ENCODE measurements around the gene OR1L8. TPM values are rescaled to one million over a fixed set of nuclear protein-coding genes. Genes with fewer than 3 reads are reported as not detected.
"Not testable (repeated sequence)": the region's sequence is repeated elsewhere in the genome, so short reads cannot be mapped to it uniquely, and the experiment has no call there.

The OR1L8 gene
- polyA plus RNA-seq, 1 donor from 2014 or later, result 0.73 TPM

DNA sequence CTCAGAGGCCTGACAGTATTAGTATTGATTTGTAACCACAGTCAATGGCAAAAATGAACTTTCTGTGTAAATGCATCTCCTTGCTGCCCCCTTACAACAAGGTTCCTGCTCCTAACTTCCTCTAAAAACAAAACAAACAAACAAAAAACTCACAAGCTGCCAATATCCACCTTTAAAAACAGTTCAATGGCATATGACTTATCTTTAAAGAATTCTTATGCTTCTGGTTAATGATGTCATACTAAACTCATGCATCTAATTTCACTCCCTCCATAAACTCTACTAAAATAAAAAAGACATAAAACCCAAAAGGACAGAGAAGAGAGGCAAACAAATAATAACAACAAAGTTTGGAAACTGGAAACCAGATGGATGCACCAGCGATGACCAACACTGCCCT, 47.0 kb downstream of the OR1L8 start:
- H3K4me3 ChIP-seq (ENCODE audit: low read length), result no peak overlapping the region
- no peaks in the 10 kb centered on the region for H3F3A ChIP-seq (ENCODE audit: insufficient read depth, low read length, poor library complexity, severe bottlenecking)
- no peak for TF ChIP-seq TAF1 (IDR thresholded peaks at IDR 0.05; ENCODE audit: low read depth)
- TF ChIP-seq MXI1 (conservative IDR thresholded peaks at IDR 0.05; ENCODE audit: poor library complexity, severe bottlenecking), result no peak
- TF ChIP-seq, protein P1, sequence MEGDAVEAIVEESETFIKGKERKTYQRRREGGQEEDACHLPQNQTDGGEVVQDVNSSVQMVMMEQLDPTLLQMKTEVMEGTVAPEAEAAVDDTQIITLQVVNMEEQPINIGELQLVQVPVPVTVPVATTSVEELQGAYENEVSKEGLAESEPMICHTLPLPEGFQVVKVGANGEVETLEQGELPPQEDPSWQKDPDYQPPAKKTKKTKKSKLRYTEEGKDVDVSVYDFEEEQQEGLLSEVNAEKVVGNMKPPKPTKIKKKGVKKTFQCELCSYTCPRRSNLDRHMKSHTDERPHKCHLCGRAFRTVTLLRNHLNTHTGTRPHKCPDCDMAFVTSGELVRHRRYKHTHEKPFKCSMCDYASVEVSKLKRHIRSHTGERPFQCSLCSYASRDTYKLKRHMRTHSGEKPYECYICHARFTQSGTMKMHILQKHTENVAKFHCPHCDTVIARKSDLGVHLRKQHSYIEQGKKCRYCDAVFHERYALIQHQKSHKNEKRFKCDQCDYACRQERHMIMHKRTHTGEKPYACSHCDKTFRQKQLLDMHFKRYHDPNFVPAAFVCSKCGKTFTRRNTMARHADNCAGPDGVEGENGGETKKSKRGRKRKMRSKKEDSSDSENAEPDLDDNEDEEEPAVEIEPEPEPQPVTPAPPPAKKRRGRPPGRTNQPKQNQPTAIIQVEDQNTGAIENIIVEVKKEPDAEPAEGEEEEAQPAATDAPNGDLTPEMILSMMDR (IDR thresholded peaks at IDR 0.05; ENCODE audit: poor library complexity, severe bottlenecking), result no peak
- TF ChIP-seq, protein P2, sequence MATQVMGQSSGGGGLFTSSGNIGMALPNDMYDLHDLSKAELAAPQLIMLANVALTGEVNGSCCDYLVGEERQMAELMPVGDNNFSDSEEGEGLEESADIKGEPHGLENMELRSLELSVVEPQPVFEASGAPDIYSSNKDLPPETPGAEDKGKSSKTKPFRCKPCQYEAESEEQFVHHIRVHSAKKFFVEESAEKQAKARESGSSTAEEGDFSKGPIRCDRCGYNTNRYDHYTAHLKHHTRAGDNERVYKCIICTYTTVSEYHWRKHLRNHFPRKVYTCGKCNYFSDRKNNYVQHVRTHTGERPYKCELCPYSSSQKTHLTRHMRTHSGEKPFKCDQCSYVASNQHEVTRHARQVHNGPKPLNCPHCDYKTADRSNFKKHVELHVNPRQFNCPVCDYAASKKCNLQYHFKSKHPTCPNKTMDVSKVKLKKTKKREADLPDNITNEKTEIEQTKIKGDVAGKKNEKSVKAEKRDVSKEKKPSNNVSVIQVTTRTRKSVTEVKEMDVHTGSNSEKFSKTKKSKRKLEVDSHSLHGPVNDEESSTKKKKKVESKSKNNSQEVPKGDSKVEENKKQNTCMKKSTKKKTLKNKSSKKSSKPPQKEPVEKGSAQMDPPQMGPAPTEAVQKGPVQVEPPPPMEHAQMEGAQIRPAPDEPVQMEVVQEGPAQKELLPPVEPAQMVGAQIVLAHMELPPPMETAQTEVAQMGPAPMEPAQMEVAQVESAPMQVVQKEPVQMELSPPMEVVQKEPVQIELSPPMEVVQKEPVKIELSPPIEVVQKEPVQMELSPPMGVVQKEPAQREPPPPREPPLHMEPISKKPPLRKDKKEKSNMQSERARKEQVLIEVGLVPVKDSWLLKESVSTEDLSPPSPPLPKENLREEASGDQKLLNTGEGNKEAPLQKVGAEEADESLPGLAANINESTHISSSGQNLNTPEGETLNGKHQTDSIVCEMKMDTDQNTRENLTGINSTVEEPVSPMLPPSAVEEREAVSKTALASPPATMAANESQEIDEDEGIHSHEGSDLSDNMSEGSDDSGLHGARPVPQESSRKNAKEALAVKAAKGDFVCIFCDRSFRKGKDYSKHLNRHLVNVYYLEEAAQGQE (IDR thresholded peaks at IDR 0.05; ENCODE audit: borderline replicate concordance), result no peak
- no peak for TF ChIP-seq POLR2AphosphoS5 (IDR thresholded peaks at IDR 0.05)
- TF ChIP-seq SMC3 (conservative IDR thresholded peaks at IDR 0.05; ENCODE audit: poor library complexity), result no peak
- no peak for TF ChIP-seq EP300 (conservative IDR thresholded peaks at IDR 0.05; ENCODE audit: poor library complexity, severe bottlenecking)
- TF ChIP-seq RAD21 (conservative IDR thresholded peaks at IDR 0.05), result no peak
- no peak for TF ChIP-seq EZH2 (IDR thresholded peaks at IDR 0.05; ENCODE audit: borderline replicate concordance, insufficient read depth, low read length, poor library complexity, severe bottlenecking)
- no peaks in the 10 kb centered on the region for H3K9me2 ChIP-seq (ENCODE audit: insufficient read depth, low read length)
- H3K4me2 ChIP-seq (ENCODE audit: low read length), result no peak overlapping the region
- no peaks in the 10 kb centered on the region for H3K79me2 ChIP-seq (replicated peaks; ENCODE audit: insufficient read depth, low read length)
- no peak overlapping the region for H3K9ac ChIP-seq (ENCODE audit: low read length)
- H3K27me3 ChIP-seq (ENCODE audit: insufficient read depth, low read depth, low read length), result no peaks in the 10 kb centered on the region
- H3K9me3 ChIP-seq (ENCODE audit: low read length), result peaks cover 4% of the 10 kb centered on the region
- H2AFZ ChIP-seq (ENCODE audit: low read depth, low read length), result no peak overlapping the region
- no peaks in the 10 kb centered on the region for H4K20me1 ChIP-seq (ENCODE audit: insufficient read depth)
- H3K36me3 ChIP-seq (ENCODE audit: insufficient read depth, low read length), result no peaks in the 10 kb centered on the region
- no peak overlapping the region for H3K27ac ChIP-seq (ENCODE audit: low read length)

DNA sequence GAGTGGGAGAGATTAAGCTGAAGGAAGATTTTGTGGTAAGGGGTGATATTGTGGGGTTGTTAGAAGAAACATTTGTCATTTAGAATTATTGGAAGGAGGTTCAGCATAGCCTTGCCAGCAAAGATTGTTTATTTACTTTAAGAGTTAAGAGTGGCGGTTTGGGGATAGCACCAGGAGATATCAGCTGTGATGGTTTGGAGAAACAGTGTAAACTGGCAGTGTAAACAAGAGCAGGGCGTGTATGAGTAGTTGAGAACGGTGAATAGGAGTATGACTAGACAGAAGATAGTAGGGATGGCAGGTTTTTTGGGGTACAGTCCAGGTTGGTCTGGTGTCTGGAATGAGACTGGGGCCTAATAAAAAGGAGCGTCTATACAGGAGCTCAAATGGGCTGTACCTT, 52.0 kb downstream of the OR1L8 start:
- not testable (repeated sequence) for H4K20me1 ChIP-seq (ENCODE audit: insufficient read depth); H3F3A ChIP-seq (ENCODE audit: insufficient read depth, low read length, poor library complexity, severe bottlenecking); H2AFZ ChIP-seq (ENCODE audit: low read depth, low read length); H3K27me3 ChIP-seq (ENCODE audit: insufficient read depth, low read depth, low read length); H3K9ac ChIP-seq (ENCODE audit: low read length); H3K9me3 ChIP-seq (ENCODE audit: low read length); H3K79me2 ChIP-seq (replicated peaks; ENCODE audit: insufficient read depth, low read length); H3K4me2 ChIP-seq (ENCODE audit: low read length); H3K9me2 ChIP-seq (ENCODE audit: insufficient read depth, low read length); H3K36me3 ChIP-seq (ENCODE audit: insufficient read depth, low read length); H3K27ac ChIP-seq (ENCODE audit: low read length); H3K4me3 ChIP-seq (ENCODE audit: low read length)

DNA sequence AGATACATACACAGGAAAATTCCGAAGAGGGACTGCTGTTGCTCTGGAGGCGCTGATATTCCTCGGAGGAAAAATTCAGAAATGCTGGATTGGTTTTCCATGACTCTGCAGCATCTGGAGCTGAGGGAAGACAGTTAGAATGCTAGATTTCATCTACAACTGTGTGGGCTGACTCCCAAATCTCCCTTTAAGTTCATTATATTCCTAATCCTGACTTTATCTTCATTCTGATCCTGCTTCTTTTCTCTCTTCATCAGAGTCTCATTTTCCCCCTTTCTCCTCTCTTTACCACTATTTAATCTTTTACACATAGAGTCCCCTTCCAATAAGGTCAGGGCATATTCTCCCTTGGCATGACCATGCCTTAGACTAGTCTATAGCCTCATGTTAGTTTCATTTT, 56.0 kb downstream of the OR1L8 start, which contains the start of gene OR1N1:
TSS of gene OR1N1 (minus strand) at position 101 of the 400 bp plus-strand sequence. CDS start at position 101, 0 bp downstream.
- Histone ChIP-seq H3K4me2 (ENCODE audit: low read length) (no peak within 1 kb of the TSS), H3K9ac (ENCODE audit: low read length) (no peak within 1 kb of the TSS), H4K20me1 (ENCODE audit: insufficient read depth) (no peaks in the 10 kb centered on the region), H3K27ac (ENCODE audit: low read length) (no peak within 1 kb of the TSS), H3K4me3 (ENCODE audit: low read length) (no peak within 1 kb of the TSS), H3K9me3 (ENCODE audit: low read length) (peaks cover 3% of the 10 kb centered on the region), H2AFZ (ENCODE audit: low read depth, low read length) (no peak within 1 kb of the TSS), H3F3A (ENCODE audit: insufficient read depth, low read length, poor library complexity, severe bottlenecking) (no peaks in the 10 kb centered on the region), H3K79me2 (replicated peaks; ENCODE audit: insufficient read depth, low read length) (no peaks in the 10 kb centered on the region), H3K36me3 (ENCODE audit: insufficient read depth, low read length) (no peaks in the 10 kb centered on the region), H3K9me2 (ENCODE audit: insufficient read depth, low read length) (no peaks in the 10 kb centered on the region), H3K27me3 (ENCODE audit: insufficient read depth, low read depth, low read length) (no peaks in the 10 kb centered on the region)
- TF ChIP-seq TAF1 (IDR thresholded peaks at IDR 0.05; ENCODE audit: low read depth) (no peak), MXI1 (conservative IDR thresholded peaks at IDR 0.05; ENCODE audit: poor library complexity, severe bottlenecking) (no peak), RAD21 (conservative IDR thresholded peaks at IDR 0.05) (no peak), EP300 (conservative IDR thresholded peaks at IDR 0.05; ENCODE audit: poor library complexity, severe bottlenecking) (no peak), POLR2AphosphoS5 (IDR thresholded peaks at IDR 0.05) (no peak), EZH2 (IDR thresholded peaks at IDR 0.05; ENCODE audit: borderline replicate concordance, insufficient read depth, low read length, poor library complexity, severe bottlenecking) (no peak), SMC3 (conservative IDR thresholded peaks at IDR 0.05; ENCODE audit: poor library complexity) (no peak)
- TF ChIP-seq, protein P2 (IDR thresholded peaks at IDR 0.05; ENCODE audit: borderline replicate concordance), result no peak
- TF ChIP-seq, protein P1 (IDR thresholded peaks at IDR 0.05; ENCODE audit: poor library complexity, severe bottlenecking), result no peak

All from neural cell (in vitro differentiated cells).